CD4-positive, alpha-beta T cell treated with Interleukin-4 for 4 hours (primary cell): Measurements from ENCODE around the gene ZAP70.

Experiments
- DNase-seq: peaks from one replicate; pipeline ENCODE4 v3.0.0-alpha.2; 2020

ZAP70 gene

DNA sequence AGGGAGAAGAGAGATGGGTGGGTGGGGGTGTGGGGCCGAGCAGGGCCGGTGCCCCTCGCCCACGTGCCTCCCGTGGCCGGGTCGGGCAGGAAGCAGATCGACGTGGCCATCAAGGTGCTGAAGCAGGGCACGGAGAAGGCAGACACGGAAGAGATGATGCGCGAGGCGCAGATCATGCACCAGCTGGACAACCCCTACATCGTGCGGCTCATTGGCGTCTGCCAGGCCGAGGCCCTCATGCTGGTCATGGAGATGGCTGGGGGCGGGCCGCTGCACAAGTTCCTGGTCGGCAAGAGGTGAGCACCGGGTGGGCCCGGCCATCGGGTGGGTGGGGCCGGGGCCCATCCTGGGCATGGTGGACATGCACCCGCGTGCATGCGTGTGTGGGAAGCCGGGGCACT is 21.8 kb downstream of the ZAP70 start:
- no peak for DNase-seq

DNA sequence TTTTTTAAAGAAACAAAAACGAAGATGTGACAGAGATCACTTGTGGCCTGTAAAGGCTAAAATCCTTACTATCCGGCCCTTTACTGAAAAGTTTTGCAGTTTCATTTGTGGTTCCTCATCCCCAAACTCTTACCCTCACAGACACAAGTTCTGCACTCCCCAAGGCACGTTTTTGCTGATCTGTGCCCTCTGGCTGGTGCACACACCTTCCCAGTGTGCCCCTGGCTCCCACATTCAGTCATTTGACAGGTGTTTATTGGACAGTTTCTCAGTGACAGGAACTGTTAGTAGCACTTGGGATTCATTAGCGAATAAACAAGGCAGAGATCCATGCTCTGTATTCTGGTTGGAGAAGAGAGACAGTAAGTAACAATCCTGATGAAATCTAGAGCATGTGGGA is 22.8 kb downstream of the ZAP70 start:
- no peak for DNase-seq

DNA sequence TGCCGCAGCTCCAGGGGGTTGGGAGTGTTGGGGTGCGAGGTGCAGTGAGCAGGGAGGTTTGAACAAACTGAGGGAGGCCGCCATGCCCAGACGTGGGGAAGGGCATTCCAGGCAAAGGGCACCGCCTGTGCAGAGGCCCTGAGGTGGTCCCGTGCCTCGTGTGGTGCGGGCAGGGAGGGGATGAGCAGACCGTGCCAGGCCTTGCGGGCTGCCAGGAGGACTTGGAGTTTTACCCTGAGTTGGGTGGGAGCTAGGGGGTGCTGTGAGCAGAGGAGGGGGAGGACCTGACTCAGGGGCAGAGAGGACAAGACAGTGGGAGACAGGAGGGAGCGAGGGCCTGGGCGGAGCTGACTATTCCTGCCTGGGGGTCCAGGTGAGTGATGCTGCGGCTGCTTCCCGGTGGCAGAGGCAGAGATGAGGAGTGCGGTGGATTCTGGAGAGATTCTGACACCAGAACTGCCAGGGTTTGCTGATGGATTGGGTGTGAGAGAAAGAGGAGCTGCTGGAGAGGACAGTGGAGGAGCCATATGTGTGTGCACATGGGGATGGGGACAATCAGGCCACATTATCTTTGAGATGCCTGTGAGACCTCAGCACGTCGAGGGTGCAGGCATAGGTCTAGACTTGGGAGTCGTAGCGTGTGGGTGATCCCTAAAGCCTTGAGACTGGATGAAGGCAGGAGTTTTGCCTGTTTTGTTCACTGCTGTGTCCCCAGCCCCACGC is 23.4 kb downstream of the ZAP70 start:
- no peak for DNase-seq

DNA sequence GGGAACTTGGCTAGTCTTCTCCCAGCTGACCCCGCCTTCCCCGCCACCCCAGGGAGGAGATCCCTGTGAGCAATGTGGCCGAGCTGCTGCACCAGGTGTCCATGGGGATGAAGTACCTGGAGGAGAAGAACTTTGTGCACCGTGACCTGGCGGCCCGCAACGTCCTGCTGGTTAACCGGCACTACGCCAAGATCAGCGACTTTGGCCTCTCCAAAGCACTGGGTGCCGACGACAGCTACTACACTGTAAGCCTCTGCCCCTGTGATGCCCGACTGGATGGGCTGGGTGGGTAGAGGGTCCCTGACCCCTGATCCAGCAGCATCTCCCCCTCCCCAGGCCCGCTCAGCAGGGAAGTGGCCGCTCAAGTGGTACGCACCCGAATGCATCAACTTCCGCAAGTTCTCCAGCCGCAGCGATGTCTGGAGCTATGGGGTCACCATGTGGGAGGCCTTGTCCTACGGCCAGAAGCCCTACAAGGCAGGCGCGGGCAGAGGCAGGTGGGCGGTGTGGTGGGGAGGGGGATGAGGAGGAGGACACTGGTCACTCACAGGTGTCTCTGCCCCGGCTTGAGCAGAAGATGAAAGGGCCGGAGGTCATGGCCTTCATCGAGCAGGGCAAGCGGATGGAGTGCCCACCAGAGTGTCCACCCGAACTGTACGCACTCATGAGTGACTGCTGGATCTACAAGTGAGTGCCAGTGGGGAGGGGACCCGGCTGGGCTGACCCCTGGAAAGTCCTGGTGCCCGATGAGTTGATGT is 24.2 kb downstream of the ZAP70 start:
- no peak for DNase-seq

DNA sequence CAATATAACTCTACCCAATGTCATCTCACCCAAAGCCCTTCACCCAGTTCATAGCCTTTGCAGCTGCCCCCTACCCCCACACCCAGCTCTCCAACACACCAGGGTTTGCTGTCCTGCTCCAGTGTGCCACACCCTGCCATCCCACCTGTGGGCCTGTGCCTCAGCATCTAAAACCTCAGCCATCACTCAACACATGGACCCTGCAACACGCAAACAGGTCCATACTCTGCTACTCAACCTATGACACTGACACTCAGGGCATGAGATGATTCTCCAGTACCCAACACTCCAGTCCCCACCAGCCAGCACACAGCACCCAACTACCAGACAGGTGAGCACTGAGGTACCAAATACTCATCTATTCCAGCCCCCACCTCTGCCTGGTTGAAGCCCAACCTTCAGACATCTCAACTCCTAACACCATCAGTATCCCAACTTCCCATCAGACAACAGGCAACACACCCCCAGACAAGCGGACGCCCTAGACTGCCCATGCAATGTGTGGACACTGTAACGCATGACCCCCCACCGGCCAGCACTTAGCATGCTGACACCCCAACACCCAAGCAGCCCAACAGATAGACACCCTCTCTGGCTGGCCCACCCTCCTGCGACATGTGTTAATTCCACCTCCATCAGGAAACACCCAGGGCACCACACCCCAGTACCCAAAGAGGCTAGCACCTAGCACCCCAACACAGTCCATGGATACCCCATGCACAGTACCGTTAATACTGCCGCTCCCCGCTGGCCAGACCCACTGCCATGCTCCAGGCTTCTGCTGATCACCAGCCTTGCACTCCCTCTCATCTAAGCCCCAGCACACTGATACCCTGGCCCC is 25.0 kb downstream of the ZAP70 start:
- DNase-seq: no peak

DNA sequence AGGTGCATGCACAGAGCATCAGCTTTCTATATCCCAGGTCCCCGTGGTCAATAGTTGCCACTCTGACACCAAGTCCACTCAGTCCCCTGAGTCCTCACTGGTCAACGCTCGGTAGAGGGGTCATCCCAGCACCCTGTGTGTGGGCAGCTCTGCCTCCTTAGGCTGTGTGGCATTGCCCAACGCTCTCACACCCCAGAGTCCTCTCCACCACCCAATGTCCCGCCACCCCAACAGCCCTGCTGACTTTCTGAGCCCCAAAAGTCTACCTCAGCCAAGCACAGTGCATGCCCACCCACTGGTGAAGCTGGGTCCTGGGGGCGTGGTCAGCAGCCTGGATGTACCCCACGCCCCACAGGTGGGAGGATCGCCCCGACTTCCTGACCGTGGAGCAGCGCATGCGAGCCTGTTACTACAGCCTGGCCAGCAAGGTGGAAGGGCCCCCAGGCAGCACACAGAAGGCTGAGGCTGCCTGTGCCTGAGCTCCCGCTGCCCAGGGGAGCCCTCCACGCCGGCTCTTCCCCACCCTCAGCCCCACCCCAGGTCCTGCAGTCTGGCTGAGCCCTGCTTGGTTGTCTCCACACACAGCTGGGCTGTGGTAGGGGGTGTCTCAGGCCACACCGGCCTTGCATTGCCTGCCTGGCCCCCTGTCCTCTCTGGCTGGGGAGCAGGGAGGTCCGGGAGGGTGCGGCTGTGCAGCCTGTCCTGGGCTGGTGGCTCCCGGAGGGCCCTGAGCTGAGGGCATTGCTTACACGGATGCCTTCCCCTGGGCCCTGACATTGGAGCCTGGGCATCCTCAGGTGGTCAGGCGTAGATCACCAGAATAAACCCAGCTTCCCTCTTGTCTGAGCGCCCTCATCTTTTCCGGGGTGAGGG is 25.9 kb downstream of the ZAP70 start:
- DNase-seq: no peak

DNA sequence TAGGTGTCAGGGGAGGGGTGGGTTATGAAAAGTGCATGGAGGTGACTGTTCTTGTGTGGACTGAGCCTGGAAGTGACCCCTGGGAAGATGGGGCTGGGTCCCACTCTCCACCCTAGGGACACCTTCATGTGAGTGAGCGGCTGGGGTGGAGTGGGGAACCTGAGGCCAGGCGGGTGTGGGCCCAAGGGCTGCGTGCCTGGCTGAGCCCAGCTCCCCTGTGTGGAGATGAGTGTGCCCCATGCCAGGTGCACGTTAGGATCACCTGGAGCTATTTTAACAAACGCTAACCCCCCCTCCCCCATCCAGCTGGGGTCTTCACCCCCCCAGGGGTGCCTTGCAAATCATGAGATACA is 26.5 kb downstream of the ZAP70 start:
- no peak for DNase-seq

DNA sequence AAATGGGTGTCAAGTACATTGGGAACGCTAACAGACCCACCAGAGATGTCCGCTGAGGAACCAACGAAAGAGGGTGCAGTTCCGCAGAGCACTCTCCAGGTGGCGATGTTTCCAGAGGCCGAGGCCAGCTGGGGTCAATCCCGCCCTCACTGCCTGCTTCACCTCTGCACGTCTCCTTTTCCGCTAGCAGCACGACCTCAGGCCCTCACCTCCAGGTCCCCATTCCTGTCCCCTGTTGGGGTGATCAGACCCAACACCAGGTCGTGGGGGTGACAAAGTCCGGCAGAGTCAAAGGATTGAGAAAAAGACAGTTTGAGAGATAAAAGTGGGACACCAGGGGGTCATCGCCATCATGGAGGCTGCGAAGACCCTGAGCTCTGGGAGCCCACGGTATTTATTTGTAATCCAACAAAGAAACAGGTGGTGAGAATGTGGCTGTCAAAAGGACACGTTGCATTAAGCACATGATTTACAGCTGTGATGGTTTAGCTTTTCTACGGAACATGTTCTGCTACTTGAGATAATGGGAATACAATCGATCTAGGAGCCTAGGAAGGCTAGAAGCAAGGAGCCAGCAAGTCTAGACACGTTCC is 27.3 kb downstream of the ZAP70 start:
- peak; percentile 32 for DNase-seq

DNA sequence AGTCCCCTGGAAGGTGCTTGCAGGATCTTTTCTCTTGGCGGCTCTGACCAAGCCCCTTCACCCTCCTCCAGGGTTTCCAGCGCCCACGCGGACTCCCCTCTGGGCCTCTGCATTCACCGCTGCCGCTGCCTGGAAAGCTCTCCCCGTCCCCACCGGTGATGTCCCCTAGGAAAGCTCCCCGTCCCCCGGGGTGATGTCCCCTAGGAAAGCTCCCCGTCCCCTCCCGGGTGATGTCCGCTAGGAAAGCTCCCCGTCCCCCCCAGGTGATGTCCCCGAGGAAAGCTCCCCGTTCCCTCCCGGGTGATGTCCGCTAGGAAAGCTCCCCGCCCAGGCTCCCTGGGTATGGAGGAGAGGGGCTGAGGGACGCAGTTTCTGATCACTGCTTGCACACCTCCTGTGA is 27.9 kb downstream of the ZAP70 start:
- no peak for DNase-seq

DNA sequence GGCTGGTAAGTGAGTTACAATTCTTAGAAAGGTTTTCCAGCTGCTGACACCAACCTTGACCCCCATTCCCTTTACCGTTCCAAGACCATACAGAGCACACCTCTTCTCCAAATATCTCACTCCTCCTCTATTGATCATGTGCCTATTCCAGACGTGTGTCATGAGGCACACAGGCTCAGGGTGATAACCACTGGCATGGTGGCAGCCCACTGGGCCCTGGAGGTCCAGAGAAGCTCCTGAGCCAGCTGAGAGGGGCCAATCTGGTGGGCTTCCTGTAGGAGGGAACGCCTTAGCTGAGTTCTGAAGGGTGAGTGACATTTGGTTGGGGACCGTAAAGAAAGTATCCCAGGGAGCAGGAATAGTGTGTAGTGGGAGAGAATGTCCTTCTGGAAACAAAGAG is 28.3 kb downstream of the ZAP70 start:
- DNase-seq: no peak

DNA sequence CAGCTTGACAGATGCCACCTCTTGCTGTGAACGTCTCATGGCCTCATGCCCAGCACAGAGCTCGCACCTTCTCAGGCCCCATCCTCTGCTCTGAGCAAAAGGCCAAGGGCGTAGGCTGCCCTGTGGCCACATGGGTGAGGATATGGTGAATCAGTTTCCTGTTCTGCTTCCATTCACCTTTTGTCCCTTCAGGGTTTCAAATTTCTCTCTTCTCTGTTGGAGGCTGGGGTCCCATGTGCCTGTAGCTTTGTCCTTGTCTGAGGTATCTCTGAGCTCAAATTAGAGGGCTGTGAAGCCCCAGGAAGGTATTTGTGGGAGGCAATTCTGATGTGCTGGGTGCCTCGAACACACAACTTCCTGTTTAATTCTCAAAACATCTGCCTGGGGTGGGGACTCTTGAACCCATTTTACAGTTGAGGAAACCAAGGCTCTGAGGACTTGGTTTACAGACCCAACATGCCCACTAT is 29.0 kb downstream of the ZAP70 start:
- DNase-seq: peak; percentile 56

DNA sequence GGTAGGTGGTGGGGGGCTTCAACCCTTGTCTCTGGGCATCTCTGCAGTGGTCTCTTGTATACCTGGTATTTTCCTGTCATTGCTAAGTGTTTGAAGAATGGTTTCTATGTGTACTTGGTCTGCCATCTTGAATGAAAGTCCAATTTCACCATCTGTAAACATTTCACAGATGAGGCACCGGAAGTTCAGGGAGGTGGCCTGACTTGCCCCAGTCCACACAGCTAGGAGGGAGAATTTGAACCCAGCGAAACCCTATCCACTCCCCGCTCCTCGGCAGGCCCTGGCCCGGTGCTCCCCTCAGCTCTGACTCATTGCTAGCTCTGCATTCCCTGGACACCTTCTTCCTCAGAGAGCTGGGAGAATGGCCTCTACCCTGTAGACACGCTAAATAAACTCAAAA is 30.5 kb downstream of the ZAP70 start:
- DNase-seq: no peak

DNA sequence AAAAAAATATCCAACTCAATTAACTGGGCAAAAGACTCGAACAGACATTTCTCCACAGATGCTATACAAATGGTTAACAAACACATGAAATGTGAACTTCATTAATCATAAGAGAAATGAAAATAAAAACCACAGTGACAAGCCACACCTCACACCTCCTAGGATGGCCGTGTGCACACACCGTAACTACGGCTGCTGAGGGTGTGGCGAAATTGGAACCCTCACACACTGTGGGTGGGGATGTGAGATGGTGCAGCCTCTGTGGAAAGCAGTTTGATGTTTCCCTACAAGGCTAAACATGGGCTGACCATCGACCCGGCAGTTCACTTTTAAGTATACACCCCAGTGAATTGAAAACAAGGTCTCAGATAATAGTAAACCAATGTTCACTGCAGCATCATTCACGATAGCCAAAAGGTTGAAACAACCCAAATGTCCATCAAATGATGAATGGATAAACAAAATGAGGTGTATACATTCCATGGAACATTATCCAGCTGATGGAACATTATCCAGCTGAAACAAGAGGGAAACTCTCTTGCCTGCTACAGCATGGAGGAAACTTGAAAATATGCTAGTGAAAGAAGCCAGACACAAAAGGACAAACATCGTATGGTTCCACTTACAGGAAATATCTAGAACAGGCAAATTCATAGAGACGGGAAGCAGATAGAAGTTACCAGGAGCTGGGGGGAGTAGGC is 32.2 kb downstream of the ZAP70 start:
- DNase-seq: peak; percentile 69

DNA sequence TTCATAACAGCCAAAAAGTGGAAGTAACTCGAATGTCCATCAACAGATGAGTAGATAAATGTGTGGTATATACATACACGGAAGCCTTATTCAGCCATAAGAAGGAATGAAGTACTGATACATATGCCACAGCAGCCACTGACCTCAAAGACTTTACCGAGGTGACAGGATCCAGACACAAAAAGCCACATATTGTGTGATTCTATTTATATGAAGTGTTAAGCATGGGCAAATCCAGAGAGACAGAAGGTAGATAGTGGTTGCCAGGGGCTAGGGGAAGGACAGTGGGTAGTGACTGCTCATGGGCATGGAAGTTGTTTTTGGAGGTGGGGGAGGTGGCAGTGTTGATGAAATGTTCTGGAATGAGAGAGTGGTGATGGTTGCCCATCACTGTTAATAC is 33.9 kb downstream of the ZAP70 start:
- DNase-seq: peak; percentile 42

DNA sequence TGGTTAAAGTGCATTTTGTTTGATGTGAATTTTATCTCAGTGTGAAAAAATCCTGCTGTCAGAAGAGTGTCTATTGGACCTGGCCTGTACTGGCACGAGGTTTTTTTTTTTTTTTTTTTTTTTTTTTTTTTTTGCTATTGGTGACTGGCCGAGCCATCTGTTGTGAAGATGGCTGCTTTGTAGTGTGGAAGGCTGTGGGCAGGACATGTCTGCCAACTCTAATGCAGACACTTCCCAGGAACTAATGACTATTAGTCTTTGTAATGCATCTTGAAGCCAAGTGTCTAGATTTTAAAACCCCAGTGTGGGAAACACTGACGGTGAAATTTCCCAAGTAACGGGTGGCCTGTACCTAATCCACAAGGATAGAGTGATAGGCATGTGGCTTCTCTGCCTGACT is 34.3 kb downstream of the ZAP70 start:
- DNase-seq: no peak

DNA sequence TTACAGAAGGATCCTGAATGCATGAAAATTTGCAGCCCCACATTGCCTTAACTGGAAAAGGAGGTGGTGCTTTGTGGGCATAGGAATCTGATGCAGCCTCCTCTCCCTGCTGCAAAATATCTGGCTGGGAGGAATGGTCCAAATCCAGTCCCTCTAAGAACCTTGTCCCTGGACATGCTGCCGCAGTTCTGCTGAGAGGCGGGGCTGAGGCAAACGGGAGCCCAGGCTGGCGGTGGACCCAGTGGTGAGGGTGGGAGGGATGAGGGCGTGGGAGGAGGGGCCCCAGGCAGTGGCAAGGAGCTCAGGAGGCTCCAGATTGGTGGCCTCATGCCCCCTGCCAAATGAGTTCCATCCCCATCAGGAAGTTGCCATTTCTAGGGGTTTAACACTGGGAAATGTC is 36.2 kb downstream of the ZAP70 start:
- no peak for DNase-seq

DNA sequence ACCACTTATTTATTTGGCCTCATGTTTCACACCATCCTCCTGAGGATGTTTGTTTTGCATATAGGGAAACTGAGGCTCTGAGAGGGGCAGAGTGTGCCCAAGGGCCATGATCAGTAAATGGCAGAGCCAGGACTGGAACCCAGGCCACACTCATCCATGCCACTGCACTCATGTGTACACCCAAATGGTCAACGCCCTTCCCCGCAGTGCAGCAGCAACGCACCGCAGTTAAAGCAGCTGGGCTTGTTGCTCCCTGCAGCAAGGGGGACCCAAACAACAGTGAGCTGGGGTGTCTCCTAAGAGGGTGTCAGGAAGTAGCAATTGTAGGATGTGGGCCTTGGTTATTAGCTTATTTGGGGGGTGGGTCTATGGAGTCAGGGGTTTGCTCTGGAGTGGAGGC is 36.6 kb downstream of the ZAP70 start:
- DNase-seq: no peak

DNA sequence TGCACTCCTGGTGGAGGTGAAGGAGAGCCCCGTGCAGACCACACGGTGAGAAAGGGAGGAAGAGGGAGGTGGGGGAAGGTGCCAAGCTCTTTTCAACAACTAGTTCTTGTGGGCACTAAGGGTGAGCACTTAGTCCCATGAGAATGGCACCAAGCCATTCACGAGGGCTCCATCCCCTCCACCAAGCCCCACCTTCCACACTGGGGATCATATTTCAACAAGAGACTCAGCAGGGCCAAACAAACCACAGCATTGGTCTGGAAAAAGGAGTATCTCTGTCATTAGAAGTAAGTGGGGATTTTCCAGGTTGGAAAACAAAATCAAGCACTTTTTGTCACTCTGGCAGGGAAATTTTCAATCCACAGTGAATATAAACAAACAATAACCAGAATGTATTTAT is 38.4 kb downstream of the ZAP70 start:
- DNase-seq: no peak

DNA sequence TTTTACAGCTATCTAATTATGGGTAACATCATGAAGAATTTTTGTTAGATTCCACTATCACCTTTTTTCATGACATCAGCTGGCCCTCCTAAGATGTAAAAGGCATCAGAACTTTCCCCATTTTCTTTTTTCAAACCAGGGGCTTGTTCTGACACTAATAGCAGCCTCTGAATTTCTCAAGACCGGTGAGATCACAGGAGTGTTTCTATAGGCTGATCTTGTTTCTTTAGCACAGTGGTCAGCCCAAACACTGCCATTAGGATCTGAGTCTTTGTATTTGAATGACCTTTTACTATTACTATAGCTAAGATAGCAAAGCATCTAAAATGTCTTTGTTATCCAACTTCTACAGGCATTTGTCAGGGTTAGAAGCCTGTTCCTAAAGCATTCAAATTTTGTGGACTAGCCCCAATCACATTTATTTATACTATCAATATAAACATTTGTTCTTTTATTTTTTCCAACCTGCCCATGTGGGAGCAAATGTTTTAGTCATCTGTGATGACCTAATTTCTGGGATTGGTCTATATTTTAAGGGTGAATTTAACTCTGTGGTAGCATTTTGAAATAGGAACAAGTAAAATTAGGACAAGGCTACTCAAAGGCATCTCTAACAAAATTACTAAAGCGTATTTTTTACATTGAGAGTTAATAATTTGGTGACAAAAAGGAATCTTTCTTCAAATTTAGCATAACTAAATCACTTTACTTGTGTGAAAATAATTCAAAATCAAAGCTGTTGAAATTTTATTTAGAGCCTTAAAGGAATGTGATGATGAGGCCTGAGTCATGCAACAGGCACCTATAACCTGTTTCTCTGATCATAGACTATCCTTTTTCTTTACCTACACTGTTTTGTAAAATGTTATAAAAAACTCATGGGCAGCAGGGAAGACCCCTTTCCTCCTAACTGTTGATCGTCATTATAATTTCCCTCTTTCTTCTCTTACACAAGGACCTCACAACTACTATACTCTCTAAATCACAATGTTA is 39.3 kb downstream of the ZAP70 start:
- DNase-seq: no peak

DNA sequence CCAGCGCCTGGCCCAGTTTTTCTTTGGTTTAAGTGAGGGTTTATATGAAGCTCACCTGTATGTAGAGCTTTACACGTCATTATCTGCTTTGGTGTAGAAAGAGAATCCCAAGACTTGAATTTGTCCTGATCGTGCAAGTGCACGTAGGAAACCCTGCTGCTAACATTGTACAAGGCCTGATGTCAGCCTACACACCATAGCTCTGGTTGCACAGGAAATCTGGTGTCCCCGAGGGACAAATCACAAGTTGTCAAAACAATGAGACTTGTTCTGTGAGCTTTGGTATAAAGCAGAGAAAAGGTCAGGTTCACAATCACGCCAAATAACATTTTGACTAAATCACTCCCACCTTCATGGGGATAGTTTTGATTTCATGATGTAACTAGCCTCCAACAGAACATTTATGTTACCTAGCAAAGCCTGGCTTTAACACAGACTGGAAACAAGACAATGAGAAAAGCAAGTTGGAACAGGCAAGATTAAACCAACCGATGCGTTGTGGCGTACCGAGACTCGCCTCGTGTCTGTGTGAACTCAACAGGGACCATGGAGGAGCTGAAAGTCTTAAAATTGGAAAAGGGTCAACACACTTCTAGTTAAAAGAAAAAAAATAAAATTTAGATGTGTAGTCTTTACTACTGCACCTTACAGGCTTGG is 41.4 kb downstream of the ZAP70 start:
- no peak for DNase-seq
